Measurements from ENCODE around the gene OMA1.
"Not testable (repeated sequence)": the region's sequence is repeated elsewhere in the genome, so short reads cannot be mapped to it uniquely, and the experiment has no call there.

OMA1 gene

GRCh38 chr1:58573705-58574591 lies 27.4 kb upstream of the OMA1 start:
- DNase-seq, result no peak

- no peak for DNase-seq
Observed at GRCh38 chr1:58573138-58573537, 26.6 kb upstream of the OMA1 start.

GRCh38 chr1:58572690-58573089 lies 26.2 kb upstream of the OMA1 start:
- no peak for DNase-seq

GRCh38 chr1:58571616-58572015 lies 25.1 kb upstream of the OMA1 start:
- DNase-seq, result no peak

GRCh38 chr1:58570817-58571216 lies 24.3 kb upstream of the OMA1 start:
- DNase-seq, result no peak

- DNase-seq, result no peak
Observed at GRCh38 chr1:58570094-58570493, 23.6 kb upstream of the OMA1 start.

- DNase-seq, result no peak
Observed at GRCh38 chr1:58568911-58569310, 22.4 kb upstream of the OMA1 start.

GRCh38 chr1:58568271-58568860 lies 21.8 kb upstream of the OMA1 start:
- no peak for DNase-seq

GRCh38 chr1:58566339-58566738 lies 19.8 kb upstream of the OMA1 start:
- no peak for DNase-seq

- not testable (repeated sequence) for DNase-seq
Observed at GRCh38 chr1:58563715-58564114, 17.2 kb upstream of the OMA1 start.

- no peak for DNase-seq
Observed at GRCh38 chr1:58561633-58562032, 15.1 kb upstream of the OMA1 start.

GRCh38 chr1:58555393-58555792 lies 8.9 kb upstream of the OMA1 start:
- DNase-seq, result no peak

GRCh38 chr1:58551186-58552140 lies 4.9 kb upstream of the OMA1 start:
- DNase-seq, result no peak

- not testable (repeated sequence) for DNase-seq
Observed at GRCh38 chr1:58549291-58549690, 2.8 kb upstream of the OMA1 start.

- DNase-seq, result no peak
Observed at GRCh38 chr1:58548371-58548770, 1.8 kb upstream of the OMA1 start.

- peak; percentile 0 to 19 for DNase-seq
Observed at GRCh38 chr1:58545591-58546519, 671 bp downstream of the OMA1 start.

- no peak for DNase-seq
Observed at GRCh38 chr1:58543260-58543659, 3.3 kb downstream of the OMA1 start.

GRCh38 chr1:58539553-58539952 lies 7.0 kb downstream of the OMA1 start:
- DNase-seq, result no peak

- DNase-seq, result no peak
Observed at GRCh38 chr1:58538821-58539220, 7.7 kb downstream of the OMA1 start.

GRCh38 chr1:58531842-58532241 lies 14.7 kb downstream of the OMA1 start:
- DNase-seq, result not testable (repeated sequence)

- DNase-seq, result no peak
Observed at GRCh38 chr1:58529284-58529683, 17.2 kb downstream of the OMA1 start.

GRCh38 chr1:58528518-58528917 lies 18.0 kb downstream of the OMA1 start:
- no peak for DNase-seq
